Measurements from ENCODE around the gene KCNIP1. TPM values are rescaled to one million over a fixed set of nuclear protein-coding genes. Genes with fewer than 3 reads are reported as not detected.

The KCNIP1 gene
- total and polyA plus RNA-seq, 2 of the 8 experiments (the other 6 are each of a cell fraction or from before 2014, with no cell fraction given) = 0.52 to 0.83 TPM

GRCh38 chr5:170761708-170762066 lies 257.9 kb downstream of the KCNIP1 start (continued):
- TF ChIP-seq CHD7 (IDR thresholded peaks at IDR 0.05; ENCODE audit: insufficient replicate concordance, low read length) = no peak
- TF ChIP-seq BACH1 (IDR thresholded peaks at IDR 0.05; ENCODE audit: low read length) = no peak
- 0 out of 2 replicates have a peak, but pooled peaks have one; percentile 8 for TF ChIP-seq GTF2F1 (IDR thresholded peaks at IDR 0.05; ENCODE audit: borderline replicate concordance, low read depth, low read length)
- TF ChIP-seq JUN (IDR thresholded peaks at IDR 0.05; ENCODE audit: low read depth, low read length) = no peak
- 0 out of 2 replicates have a peak, but pooled peaks have one; percentile 43 for TF ChIP-seq ATF2 (IDR thresholded peaks at IDR 0.05; ENCODE audit: low read length)
- no peak for TF ChIP-seq RBBP5 (IDR thresholded peaks at IDR 0.05; ENCODE audit: borderline replicate concordance, low read depth, low read length)
- TF ChIP-seq KDM1A (IDR thresholded peaks at IDR 0.05; ENCODE audit: borderline replicate concordance, low read length) = no peak
- no peak for TF ChIP-seq SIX5 (IDR thresholded peaks at IDR 0.05; ENCODE audit: low read depth, low read length)
- no peak for TF ChIP-seq HDAC2 (IDR thresholded peaks at IDR 0.05; ENCODE audit: borderline replicate concordance in 1 of 2, low read depth in 2 of 2, low read length in 2 of 2)
- no peak for TF ChIP-seq YY1 (IDR thresholded peaks at IDR 0.05; ENCODE audit: low read depth, low read length)

Measured in H1 (cell line).